ENCODE measurements around the gene S100A12.

The S100A12 gene

DNA sequence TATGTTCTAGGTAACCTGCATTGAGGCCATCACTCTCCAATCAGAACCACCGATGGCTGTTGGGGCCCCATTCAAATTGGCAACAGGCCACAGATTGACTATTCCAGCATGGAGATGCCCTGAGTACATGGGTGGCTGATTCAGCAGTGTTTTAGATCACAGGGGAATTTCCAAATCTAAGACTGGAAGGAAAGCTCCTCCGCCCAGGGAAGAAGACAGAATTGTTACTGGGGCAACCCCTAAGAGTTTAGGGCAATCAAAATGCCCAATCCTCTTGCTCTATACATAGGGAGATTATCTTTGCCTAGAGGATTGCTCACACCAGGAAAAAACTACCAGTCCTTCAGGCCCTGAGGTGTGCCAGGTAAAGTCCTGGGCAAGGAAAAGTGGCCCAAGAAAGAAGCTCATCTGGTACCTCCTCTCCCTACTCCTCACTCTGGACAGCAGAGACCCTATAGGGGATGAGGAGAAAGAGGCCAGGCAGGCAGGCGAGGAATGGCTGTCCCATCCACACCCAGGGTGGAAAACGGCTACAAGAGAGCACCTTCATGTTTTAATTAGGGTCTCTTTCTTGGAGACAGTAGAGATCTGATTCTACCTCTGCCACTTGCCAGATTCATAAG, 9.6 kb upstream of the S100A12 start:
- Histone ChIP-seq H2BK15ac (ENCODE audit: low read depth, poor library complexity, severe bottlenecking) (no peak overlapping the region), H3K36me3 (ENCODE audit: control insufficient read depth in 1 of 2, insufficient read depth in 2 of 2, low read depth in 1 of 2, low read length in 2 of 2) (no peaks in the 10 kb centered on the region), H2AK5ac (ENCODE audit: low read length, severe bottlenecking) (no peak overlapping the region), H2BK12ac (ENCODE audit: low read length in 2 of 2) (no peak overlapping the region), H3K14ac (ENCODE audit: low read length in 2 of 2) (no peak overlapping the region), H3K4me1 (ENCODE audit: control insufficient read depth, insufficient read depth, low read depth, low read length) (no peaks in the 10 kb centered on the region), H3K9me3 (ENCODE audit: control insufficient read depth, low read length) (peaks cover 16% of the 10 kb centered on the region), H3K4ac (ENCODE audit: low read depth in 1 of 2, low read length in 2 of 2) (no peak overlapping the region), H3K18ac (ENCODE audit: low read depth in 1 of 2, low read length in 2 of 2) (no peak overlapping the region), H3K27me3 (ENCODE audit: control insufficient read depth in 1 of 2, insufficient read depth in 1 of 2, low read length in 2 of 2) (peaks cover 0 to 54% of the 10 kb centered on the region in 2 experiments), H4K8ac (ENCODE audit: low read length) (no peak overlapping the region), H2BK120ac (ENCODE audit: low read depth, low read length) (no peak overlapping the region), H3K23ac (ENCODE audit: low read length in 2 of 2) (no peak overlapping the region), H3K4me3 (ENCODE audit: insufficient read depth in 1 of 2, low read depth in 1 of 2, low read length in 2 of 2) (no peak overlapping the region), H3K27ac (ENCODE audit: low read length, poor library complexity, severe bottlenecking) (no peak overlapping the region), H2AFZ (ENCODE audit: low read depth, low read length) (no peak overlapping the region), H4K91ac (ENCODE audit: low read length) (no peak overlapping the region), H3K4me2 (ENCODE audit: low read length, poor library complexity, severe bottlenecking) (no peak overlapping the region), H3K79me1 (replicated peaks; ENCODE audit: low read length, poor library complexity, severe bottlenecking) (no peaks in the 10 kb centered on the region), H3K9ac (ENCODE audit: low read length) (no peak overlapping the region), H2BK5ac (ENCODE audit: low read depth, low read length, poor library complexity, severe bottlenecking) (no peak overlapping the region)
- WGBS, result 67% methylated on average over 4 of the region's 4 CpGs
- DNase-seq, result no peak

DNA sequence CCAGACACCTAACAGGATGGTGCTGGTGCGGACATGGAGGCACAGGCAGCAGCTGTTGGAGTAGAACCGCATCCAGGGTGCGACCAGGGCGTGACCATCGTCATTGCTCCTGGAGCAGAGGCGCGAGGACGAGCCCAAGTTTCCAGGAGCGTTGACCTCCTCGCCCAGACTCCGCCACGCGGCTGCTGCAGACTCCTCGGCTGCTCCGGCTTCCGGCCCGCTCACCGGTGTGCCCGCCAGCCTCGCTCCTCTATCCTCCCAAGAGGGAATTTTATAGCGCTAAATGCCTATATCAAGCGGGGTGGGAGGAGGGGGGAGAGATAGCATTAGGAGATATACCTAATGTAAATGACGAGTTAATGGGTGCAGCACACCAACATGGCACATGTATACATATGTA, 5.3 kb upstream of the S100A12 start:
- Histone ChIP-seq H2BK15ac (ENCODE audit: low read depth, poor library complexity, severe bottlenecking) (no peak overlapping the region), H3K14ac (ENCODE audit: low read length in 2 of 2) (no peak overlapping the region), H3K4me1 (ENCODE audit: control insufficient read depth, insufficient read depth, low read depth, low read length) (no peaks in the 10 kb centered on the region), H2AK5ac (ENCODE audit: low read length, severe bottlenecking) (no peak overlapping the region), H3K4me2 (ENCODE audit: low read length, poor library complexity, severe bottlenecking) (no peak overlapping the region), H3K23ac (ENCODE audit: low read length in 2 of 2) (no peak overlapping the region), H2BK12ac (ENCODE audit: low read length in 2 of 2) (no peak overlapping the region), H3K36me3 (ENCODE audit: control insufficient read depth in 1 of 2, insufficient read depth in 2 of 2, low read depth in 1 of 2, low read length in 2 of 2) (no peaks in the 10 kb centered on the region), H3K9me3 (ENCODE audit: control insufficient read depth, low read length) (peaks cover 16% of the 10 kb centered on the region), H3K4me3 (ENCODE audit: insufficient read depth in 1 of 2, low read depth in 1 of 2, low read length in 2 of 2) (no peak overlapping the region), H2BK120ac (ENCODE audit: low read depth, low read length) (no peak overlapping the region), H3K27ac (ENCODE audit: low read length, poor library complexity, severe bottlenecking) (no peak overlapping the region), H4K8ac (ENCODE audit: low read length) (no peak overlapping the region), H3K9ac (ENCODE audit: low read length) (no peak overlapping the region), H3K27me3 (ENCODE audit: control insufficient read depth in 1 of 2, insufficient read depth in 1 of 2, low read length in 2 of 2) (peaks cover 0 to 39% of the 10 kb centered on the region in 2 experiments), H2AFZ (ENCODE audit: low read depth, low read length) (no peak overlapping the region), H3K4ac (ENCODE audit: low read depth in 1 of 2, low read length in 2 of 2) (no peak overlapping the region), H4K91ac (ENCODE audit: low read length) (no peak overlapping the region), H2BK5ac (ENCODE audit: low read depth, low read length, poor library complexity, severe bottlenecking) (no peak overlapping the region), H3K79me1 (replicated peaks; ENCODE audit: low read length, poor library complexity, severe bottlenecking) (no peaks in the 10 kb centered on the region), H3K18ac (ENCODE audit: low read depth in 1 of 2, low read length in 2 of 2) (no peak overlapping the region)
- DNase-seq, result no peak
- 93% methylated on average over 20 of the region's 23 CpGs for WGBS

DNA sequence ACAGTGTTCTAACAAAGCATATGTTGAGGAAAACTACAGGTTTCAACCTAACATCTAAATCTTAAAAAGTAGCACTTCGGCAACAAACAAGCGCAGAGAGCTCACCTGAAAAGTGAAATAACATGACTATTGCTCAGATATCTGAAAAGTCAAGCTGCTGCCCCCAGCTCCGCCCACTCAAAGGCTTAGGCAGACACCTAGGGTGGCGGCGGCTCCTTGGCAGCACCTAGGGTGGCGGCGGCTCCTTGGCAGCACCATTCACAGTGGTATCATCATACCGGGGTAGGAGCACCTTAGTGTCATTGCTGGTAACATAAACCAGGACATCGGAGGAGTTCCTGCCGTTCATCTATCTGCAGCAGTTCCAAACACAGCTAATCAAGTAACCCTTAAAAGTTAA, 4.2 kb upstream of the S100A12 start:
- no peak for DNase-seq

DNA sequence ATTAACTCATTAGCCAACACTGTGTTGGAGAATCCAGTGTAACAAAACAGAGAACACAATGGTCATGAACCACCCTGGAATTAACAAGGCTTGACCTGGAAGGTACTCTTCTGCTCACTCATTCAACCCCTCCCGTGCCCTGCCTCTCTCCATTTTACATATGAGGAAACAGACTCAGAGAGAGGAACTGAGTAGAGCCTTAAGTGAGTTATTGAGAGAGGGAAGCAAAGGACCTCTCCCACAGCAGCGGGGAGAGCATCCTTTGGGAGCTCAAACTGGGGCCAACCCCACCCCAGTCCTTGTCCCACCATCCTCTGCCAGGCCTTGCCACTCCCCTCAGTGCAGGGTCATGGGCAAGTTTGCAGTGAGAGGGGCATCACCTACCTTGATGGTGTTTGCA, 1.4 kb downstream of the S100A12 start:
- no peak overlapping the region for H2AK5ac ChIP-seq (ENCODE audit: low read length, severe bottlenecking)
- H2BK120ac ChIP-seq (ENCODE audit: low read depth, low read length), result no peak overlapping the region
- no peaks in the 10 kb centered on the region for H3K4me1 ChIP-seq (ENCODE audit: control insufficient read depth, insufficient read depth, low read depth, low read length)
- H3K27me3 ChIP-seq (ENCODE audit: control insufficient read depth in 1 of 2, insufficient read depth in 1 of 2, low read length in 2 of 2), result peaks cover 0 to 46% of the 10 kb centered on the region in 2 experiments
- H3K23ac ChIP-seq (ENCODE audit: low read length in 2 of 2), result no peak overlapping the region
- H3K14ac ChIP-seq (ENCODE audit: low read length in 2 of 2), result no peak overlapping the region
- H4K8ac ChIP-seq (ENCODE audit: low read length), result no peak overlapping the region
- no peak overlapping the region for H2AFZ ChIP-seq (ENCODE audit: low read depth, low read length)
- no peak overlapping the region for H3K18ac ChIP-seq (ENCODE audit: low read depth in 1 of 2, low read length in 2 of 2)
- no peak overlapping the region for H3K9ac ChIP-seq (ENCODE audit: low read length)
- H2BK5ac ChIP-seq (ENCODE audit: low read depth, low read length, poor library complexity, severe bottlenecking), result no peak overlapping the region
- H4K91ac ChIP-seq (ENCODE audit: low read length), result no peak overlapping the region
- no peak overlapping the region for H2BK15ac ChIP-seq (ENCODE audit: low read depth, poor library complexity, severe bottlenecking)
- no peak for DNase-seq
- no peaks in the 10 kb centered on the region for H3K9me3 ChIP-seq (ENCODE audit: control insufficient read depth, low read length)
- no peak overlapping the region for H3K4me3 ChIP-seq (ENCODE audit: insufficient read depth in 1 of 2, low read depth in 1 of 2, low read length in 2 of 2)
- H3K79me1 ChIP-seq (replicated peaks; ENCODE audit: low read length, poor library complexity, severe bottlenecking), result no peaks in the 10 kb centered on the region
- H3K36me3 ChIP-seq (ENCODE audit: control insufficient read depth in 1 of 2, insufficient read depth in 2 of 2, low read depth in 1 of 2, low read length in 2 of 2), result no peaks in the 10 kb centered on the region
- no peak overlapping the region for H3K4ac ChIP-seq (ENCODE audit: low read depth in 1 of 2, low read length in 2 of 2)
- no peak overlapping the region for H3K4me2 ChIP-seq (ENCODE audit: low read length, poor library complexity, severe bottlenecking)
- no peak overlapping the region for H2BK12ac ChIP-seq (ENCODE audit: low read length in 2 of 2)
- 42% methylated on average over 2 of the region's 2 CpGs for WGBS
- H3K27ac ChIP-seq (ENCODE audit: low read length, poor library complexity, severe bottlenecking), result no peak overlapping the region

More for the DNA sequence above, 4.2 kb upstream of the S100A12 start:
- Histone ChIP-seq H2BK5ac (ENCODE audit: low read depth, low read length, poor library complexity, severe bottlenecking) (no peak overlapping the region), H3K4me3 (ENCODE audit: insufficient read depth in 1 of 2, low read depth in 1 of 2, low read length in 2 of 2) (no peak overlapping the region), H4K8ac (ENCODE audit: low read length) (no peak overlapping the region), H3K23ac (ENCODE audit: low read length in 2 of 2) (no peak overlapping the region), H3K4me2 (ENCODE audit: low read length, poor library complexity, severe bottlenecking) (no peak overlapping the region), H3K79me1 (replicated peaks; ENCODE audit: low read length, poor library complexity, severe bottlenecking) (no peaks in the 10 kb centered on the region), H3K4me1 (ENCODE audit: control insufficient read depth, insufficient read depth, low read depth, low read length) (no peaks in the 10 kb centered on the region), H2AFZ (ENCODE audit: low read depth, low read length) (no peak overlapping the region), H3K14ac (ENCODE audit: low read length in 2 of 2) (no peak overlapping the region), H3K36me3 (ENCODE audit: control insufficient read depth in 1 of 2, insufficient read depth in 2 of 2, low read depth in 1 of 2, low read length in 2 of 2) (no peaks in the 10 kb centered on the region), H2AK5ac (ENCODE audit: low read length, severe bottlenecking) (no peak overlapping the region), H2BK15ac (ENCODE audit: low read depth, poor library complexity, severe bottlenecking) (no peak overlapping the region), H2BK12ac (ENCODE audit: low read length in 2 of 2) (no peak overlapping the region), H3K4ac (ENCODE audit: low read depth in 1 of 2, low read length in 2 of 2) (no peak overlapping the region), H4K91ac (ENCODE audit: low read length) (no peak overlapping the region), H3K27me3 (ENCODE audit: control insufficient read depth in 1 of 2, insufficient read depth in 1 of 2, low read length in 2 of 2) (peaks cover 0 to 29% of the 10 kb centered on the region in 2 experiments), H3K9ac (ENCODE audit: low read length) (no peak overlapping the region), H3K18ac (ENCODE audit: low read depth in 1 of 2, low read length in 2 of 2) (no peak overlapping the region), H2BK120ac (ENCODE audit: low read depth, low read length) (no peak overlapping the region), H3K27ac (ENCODE audit: low read length, poor library complexity, severe bottlenecking) (no peak overlapping the region), H3K9me3 (ENCODE audit: control insufficient read depth, low read length) (peaks cover 16% of the 10 kb centered on the region)
- WGBS, result 74% methylated on average over 8 of the region's 10 CpGs

Measured in mesenchymal stem cell (in vitro differentiated cells and primary cell).